ENCODE measurements around the gene KCNQ1.

KCNQ1 gene

GRCh38 chr11:2531987-2532703 is 87.3 kb downstream of the KCNQ1 start:
- H4K20me1 ChIP-seq (ENCODE audit: insufficient read depth, low read length, poor library complexity, severe bottlenecking): no peaks in the 10 kb centered on the region
- no peaks in the 10 kb centered on the region for H3K79me2 ChIP-seq (ENCODE audit: insufficient read depth, low read length)
- no peak for TF ChIP-seq EZH2phosphoT487 (IDR thresholded peaks at IDR 0.05; ENCODE audit: borderline replicate concordance)
- TF ChIP-seq CTCF (conservative IDR thresholded peaks at IDR 0.05; ENCODE audit: low read length): no peak
- H3K9me3 ChIP-seq (ENCODE audit: insufficient read depth, low read depth, low read length): no peaks in the 10 kb centered on the region
- H3K9ac ChIP-seq (ENCODE audit: low read depth, low read length, poor library complexity, severe bottlenecking): peak overlapping the region; percentile 58
- H3F3A ChIP-seq (ENCODE audit: low read depth): no peaks in the 10 kb centered on the region
- H3K4me3 ChIP-seq (ENCODE audit: low read length, poor library complexity, severe bottlenecking): no peak overlapping the region
- H3K9me2 ChIP-seq (replicated peaks; ENCODE audit: low read depth, low read length): no peaks in the 10 kb centered on the region
- H3K36me3 ChIP-seq (ENCODE audit: insufficient read depth, low read length): no peaks in the 10 kb centered on the region
- 0 out of 2 replicates have a peak overlapping the region, but pooled peaks have one; percentile 8 for H2AFZ ChIP-seq (ENCODE audit: low read length)
- H3K4me1 ChIP-seq (ENCODE audit: insufficient read depth, low read length, poor library complexity, severe bottlenecking): peaks cover 21% of the 10 kb centered on the region
- no peak overlapping the region for H3K4me2 ChIP-seq (ENCODE audit: low read depth, low read length, poor library complexity, severe bottlenecking)
- H3K27me3 ChIP-seq (ENCODE audit: insufficient read depth, low read length, poor library complexity, severe bottlenecking): no peaks in the 10 kb centered on the region

DNA sequence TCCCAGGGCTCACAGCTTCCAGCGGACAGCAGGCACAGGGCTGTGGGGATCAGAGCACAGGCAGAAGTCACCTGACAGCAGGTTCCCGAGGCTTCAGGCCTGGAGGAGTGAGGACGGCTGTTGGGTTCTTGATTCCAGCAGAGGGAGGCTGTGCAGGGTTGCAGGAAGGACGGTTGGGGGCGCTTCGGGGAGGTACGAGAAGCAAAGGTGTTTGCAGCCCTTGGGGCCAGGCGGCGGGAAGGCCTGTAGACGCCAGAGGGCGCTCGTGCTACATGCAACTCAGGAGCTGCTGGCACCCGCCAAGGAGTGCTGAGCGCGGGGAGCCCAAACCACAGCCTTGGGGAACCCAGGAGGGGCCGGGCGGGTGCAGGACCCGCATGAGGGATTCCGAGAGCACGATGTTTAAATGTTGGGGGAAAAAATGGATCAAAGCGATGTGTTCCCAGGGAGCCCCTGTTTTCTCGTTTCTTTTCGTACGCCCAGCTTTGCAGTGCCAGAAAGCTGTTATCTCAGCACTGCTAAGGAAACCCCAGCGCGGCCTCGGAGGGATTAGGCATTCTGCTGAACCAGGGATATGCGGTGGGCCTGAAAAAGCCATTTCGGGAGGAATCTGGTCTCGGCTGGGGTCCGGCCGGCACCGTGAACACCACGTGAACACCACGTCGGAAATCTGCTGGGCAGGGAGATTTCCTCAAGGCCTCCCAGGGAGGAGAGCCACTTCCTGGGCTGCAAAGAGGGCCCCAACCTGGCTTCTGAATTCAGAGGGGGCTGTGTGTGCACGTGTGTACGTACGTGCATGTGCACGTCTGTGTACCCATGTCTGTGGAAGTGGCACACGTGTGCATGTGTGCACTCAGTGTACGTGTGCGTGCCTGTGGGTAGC is 88.1 kb downstream of the KCNQ1 start:
- no peaks in the 10 kb centered on the region for H4K20me1 ChIP-seq (ENCODE audit: insufficient read depth, low read length, poor library complexity, severe bottlenecking)
- H3K9me2 ChIP-seq (replicated peaks; ENCODE audit: low read depth, low read length): no peaks in the 10 kb centered on the region
- peaks cover 21% of the 10 kb centered on the region for H3K4me1 ChIP-seq (ENCODE audit: insufficient read depth, low read length, poor library complexity, severe bottlenecking)
- no peak for TF ChIP-seq EZH2phosphoT487 (IDR thresholded peaks at IDR 0.05; ENCODE audit: borderline replicate concordance)
- peak; percentile 99 for TF ChIP-seq CTCF (conservative IDR thresholded peaks at IDR 0.05; ENCODE audit: low read length)
- no peaks in the 10 kb centered on the region for H3K27me3 ChIP-seq (ENCODE audit: insufficient read depth, low read length, poor library complexity, severe bottlenecking)
- H3F3A ChIP-seq (ENCODE audit: low read depth): no peaks in the 10 kb centered on the region
- no peaks in the 10 kb centered on the region for H3K9me3 ChIP-seq (ENCODE audit: insufficient read depth, low read depth, low read length)
- peak overlapping the region; percentile 73 for H3K4me2 ChIP-seq (ENCODE audit: low read depth, low read length, poor library complexity, severe bottlenecking)
- no peaks in the 10 kb centered on the region for H3K79me2 ChIP-seq (ENCODE audit: insufficient read depth, low read length)
- H3K4me3 ChIP-seq (ENCODE audit: low read length, poor library complexity, severe bottlenecking): peak overlapping the region; percentile 61
- peak overlapping the region; percentile 17; the same call in 1 of the 2 replicates for H2AFZ ChIP-seq (ENCODE audit: low read length)
- H3K9ac ChIP-seq (ENCODE audit: low read depth, low read length, poor library complexity, severe bottlenecking): peak overlapping the region; percentile 58
- no peaks in the 10 kb centered on the region for H3K36me3 ChIP-seq (ENCODE audit: insufficient read depth, low read length)

DNA sequence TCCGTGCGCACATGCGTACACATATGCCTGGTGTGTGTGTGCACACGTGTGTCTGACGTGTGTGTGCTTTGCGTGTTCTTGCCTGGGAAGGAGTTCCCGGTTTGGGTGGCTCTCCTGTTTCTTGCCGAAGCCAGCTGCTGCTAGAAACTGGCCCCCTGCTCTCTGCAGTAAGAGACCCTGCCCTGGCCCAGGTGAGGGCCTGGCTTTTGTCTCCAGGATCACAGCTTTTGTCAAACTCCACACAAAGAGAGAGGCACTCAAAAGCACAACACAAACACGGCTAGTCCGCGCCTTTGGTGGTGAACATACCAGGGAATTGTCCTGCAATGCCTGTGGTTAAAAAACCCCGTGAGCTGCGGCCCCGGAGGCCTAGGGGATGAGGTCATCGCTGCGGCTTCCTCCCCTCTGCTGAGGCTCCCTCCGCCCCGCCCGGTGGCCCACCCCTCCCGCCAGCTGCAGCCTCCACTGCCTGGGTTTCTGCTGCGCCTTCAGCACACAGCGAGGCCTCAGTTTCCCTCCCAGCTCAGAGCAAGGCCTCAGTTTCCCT is 88.9 kb downstream of the KCNQ1 start:
- H3K27me3 ChIP-seq (ENCODE audit: insufficient read depth, low read length, poor library complexity, severe bottlenecking): no peaks in the 10 kb centered on the region
- H3K4me2 ChIP-seq (ENCODE audit: low read depth, low read length, poor library complexity, severe bottlenecking): peak overlapping the region; percentile 73
- peaks cover 21% of the 10 kb centered on the region for H3K4me1 ChIP-seq (ENCODE audit: insufficient read depth, low read length, poor library complexity, severe bottlenecking)
- H3K4me3 ChIP-seq (ENCODE audit: low read length, poor library complexity, severe bottlenecking): peak overlapping the region; percentile 61
- H3K9me2 ChIP-seq (replicated peaks; ENCODE audit: low read depth, low read length): no peaks in the 10 kb centered on the region
- H3K9ac ChIP-seq (ENCODE audit: low read depth, low read length, poor library complexity, severe bottlenecking): peak overlapping the region; percentile 58
- no peaks in the 10 kb centered on the region for H3K79me2 ChIP-seq (ENCODE audit: insufficient read depth, low read length)
- no peaks in the 10 kb centered on the region for H4K20me1 ChIP-seq (ENCODE audit: insufficient read depth, low read length, poor library complexity, severe bottlenecking)
- H3F3A ChIP-seq (ENCODE audit: low read depth): no peaks in the 10 kb centered on the region
- H3K36me3 ChIP-seq (ENCODE audit: insufficient read depth, low read length): no peaks in the 10 kb centered on the region
- peak overlapping the region; percentile 60; the same call in 1 of the 2 replicates for H2AFZ ChIP-seq (ENCODE audit: low read length)
- H3K9me3 ChIP-seq (ENCODE audit: insufficient read depth, low read depth, low read length): no peaks in the 10 kb centered on the region
- no peak for TF ChIP-seq EZH2phosphoT487 (IDR thresholded peaks at IDR 0.05; ENCODE audit: borderline replicate concordance)
- no peak for TF ChIP-seq CTCF (conservative IDR thresholded peaks at IDR 0.05; ENCODE audit: low read length)

Measured in Loucy (cell line).